A549 (cell line): Measurements from ENCODE around the gene LDHAL6B.

Source experiments
- CEBPB ChIP-seq, 2 experiments: fragments of >200 bp in 1 of 2; sonication (Bioruptor Twin) in 1 of 2; formaldehyde crosslinking in 1 of 2; IDR thresholded peaks; 2 replicates each; pipeline ENCODE4 v1.6.1; 2012 to 2016
- EHMT2 ChIP-seq: fragments of 200-600 bp; sonication (generic); IDR thresholded peaks from 2 replicates; pipeline ENCODE4 v1.6.1; 2016; ENCODE audit warnings: antibody characterized with exemption, low read depth, mild to moderate bottlenecking, moderate library complexity
- JUNB ChIP-seq: fragments of >200 bp; sonication (Bioruptor Twin); formaldehyde crosslinking; IDR thresholded peaks from 2 replicates; pipeline ENCODE4 v1.6.1; 2016
- KDM5A ChIP-seq: fragments of 200-600 bp; sonication (generic); IDR thresholded peaks from 2 replicates; pipeline ENCODE4 v1.6.1; 2016; ENCODE audit warnings: antibody characterized with exemption, mild to moderate bottlenecking
- MAFK ChIP-seq: fragments of 450-650 bp; IDR thresholded peaks from 2 replicates; pipeline ENCODE4 v1.6.1; 2014; ENCODE audit not compliant: partially characterized antibody
- MAZ ChIP-seq: fragments of 150-350 bp; IDR thresholded peaks from 2 replicates; pipeline ENCODE4 v1.6.1; 2014; ENCODE audit warnings: antibody characterized with exemption, low read depth, low read length, borderline replicate concordance
- NR3C1 ChIP-seq: fragments of >200 bp; sonication (Bioruptor Twin); formaldehyde crosslinking; IDR thresholded peaks from 3 replicates; pipeline ENCODE4 v1.6.1; 2017
- POLR2A ChIP-seq: IDR thresholded peaks from 2 replicates; pipeline ENCODE4 v1.6.1; 2012; ENCODE audit warnings: mild to moderate bottlenecking, low read length
- POLR2AphosphoS2 ChIP-seq: conservative IDR thresholded peaks from 2 replicates; pipeline ENCODE4 v1.6.1; 2012; ENCODE audit warnings: low read length, improper control_type of control experiment, inconsistent platforms
- RFX5 ChIP-seq: fragments of 450-650 bp; IDR thresholded peaks from 2 replicates; pipeline ENCODE4 v1.7.1; 2014; ENCODE audit warnings: antibody characterized with exemption, mild to moderate bottlenecking, moderate library complexity
- SMC3 ChIP-seq: fragments of >200 bp; sonication (Bioruptor Twin); formaldehyde crosslinking; IDR thresholded peaks from 3 replicates; pipeline ENCODE4 v1.6.1; 2018; ENCODE audit warnings: inconsistent platforms
- TF ChIP-seq, protein P1 (sequence below): fragments of 250-450 bp; sonication (Bioruptor Pico); IDR thresholded peaks from 2 replicates; pipeline ENCODE4 v1.5.0; 2021; ENCODE audit warnings: mild to moderate bottlenecking, moderate library complexity, borderline replicate concordance
- TF ChIP-seq, protein P2 (sequence below): fragments of >200 bp; sonication (Bioruptor Twin); formaldehyde crosslinking; IDR thresholded peaks from 3 replicates; pipeline ENCODE4 v1.5.1; 2016
- TF ChIP-seq, protein P3 (sequence below): fragments of 450-650 bp; IDR thresholded peaks from 2 replicates; pipeline ENCODE4 v1.6.1; 2014; ENCODE audit warnings: antibody characterized with exemption

DNA sequence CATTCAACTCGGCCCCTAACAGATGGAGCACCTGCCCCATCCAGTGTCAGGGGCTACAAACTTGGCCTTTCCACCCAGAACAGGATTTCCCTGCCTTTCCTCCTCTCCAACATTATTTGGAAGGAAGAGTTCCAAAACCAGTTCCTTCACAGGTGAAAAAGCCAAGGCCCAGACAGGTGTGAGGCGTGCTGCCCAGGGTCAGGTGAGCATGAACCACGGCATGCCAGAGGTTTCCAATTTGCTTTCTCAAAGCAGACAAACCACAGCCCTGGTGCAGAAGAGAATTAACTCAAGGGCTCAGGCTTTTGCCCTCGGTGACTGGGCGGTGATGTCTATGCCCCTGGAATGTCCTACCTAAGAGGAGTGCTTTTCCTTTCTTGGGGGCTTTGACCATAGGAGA lies 43.2 kb downstream of the LDHAL6B start:
- no peak for TF ChIP-seq POLR2AphosphoS2
- TF ChIP-seq, protein P1, sequence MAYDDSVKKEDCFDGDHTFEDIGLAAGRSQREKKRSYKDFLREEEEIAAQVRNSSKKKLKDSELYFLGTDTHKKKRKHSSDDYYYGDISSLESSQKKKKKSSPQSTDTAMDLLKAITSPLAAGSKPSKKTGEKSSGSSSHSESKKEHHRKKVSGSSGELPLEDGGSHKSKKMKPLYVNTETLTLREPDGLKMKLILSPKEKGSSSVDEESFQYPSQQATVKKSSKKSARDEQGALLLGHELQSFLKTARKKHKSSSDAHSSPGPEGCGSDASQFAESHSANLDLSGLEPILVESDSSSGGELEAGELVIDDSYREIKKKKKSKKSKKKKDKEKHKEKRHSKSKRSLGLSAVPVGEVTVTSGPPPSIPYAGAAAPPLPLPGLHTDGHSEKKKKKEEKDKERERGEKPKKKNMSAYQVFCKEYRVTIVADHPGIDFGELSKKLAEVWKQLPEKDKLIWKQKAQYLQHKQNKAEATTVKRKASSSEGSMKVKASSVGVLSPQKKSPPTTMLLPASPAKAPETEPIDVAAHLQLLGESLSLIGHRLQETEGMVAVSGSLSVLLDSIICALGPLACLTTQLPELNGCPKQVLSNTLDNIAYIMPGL (CRISPR knock-in tag), result no peak
- no peak for TF ChIP-seq EHMT2
- TF ChIP-seq, protein P2, sequence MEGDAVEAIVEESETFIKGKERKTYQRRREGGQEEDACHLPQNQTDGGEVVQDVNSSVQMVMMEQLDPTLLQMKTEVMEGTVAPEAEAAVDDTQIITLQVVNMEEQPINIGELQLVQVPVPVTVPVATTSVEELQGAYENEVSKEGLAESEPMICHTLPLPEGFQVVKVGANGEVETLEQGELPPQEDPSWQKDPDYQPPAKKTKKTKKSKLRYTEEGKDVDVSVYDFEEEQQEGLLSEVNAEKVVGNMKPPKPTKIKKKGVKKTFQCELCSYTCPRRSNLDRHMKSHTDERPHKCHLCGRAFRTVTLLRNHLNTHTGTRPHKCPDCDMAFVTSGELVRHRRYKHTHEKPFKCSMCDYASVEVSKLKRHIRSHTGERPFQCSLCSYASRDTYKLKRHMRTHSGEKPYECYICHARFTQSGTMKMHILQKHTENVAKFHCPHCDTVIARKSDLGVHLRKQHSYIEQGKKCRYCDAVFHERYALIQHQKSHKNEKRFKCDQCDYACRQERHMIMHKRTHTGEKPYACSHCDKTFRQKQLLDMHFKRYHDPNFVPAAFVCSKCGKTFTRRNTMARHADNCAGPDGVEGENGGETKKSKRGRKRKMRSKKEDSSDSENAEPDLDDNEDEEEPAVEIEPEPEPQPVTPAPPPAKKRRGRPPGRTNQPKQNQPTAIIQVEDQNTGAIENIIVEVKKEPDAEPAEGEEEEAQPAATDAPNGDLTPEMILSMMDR, result no peak
- TF ChIP-seq MAFK, result no peak
- TF ChIP-seq, protein P3, sequence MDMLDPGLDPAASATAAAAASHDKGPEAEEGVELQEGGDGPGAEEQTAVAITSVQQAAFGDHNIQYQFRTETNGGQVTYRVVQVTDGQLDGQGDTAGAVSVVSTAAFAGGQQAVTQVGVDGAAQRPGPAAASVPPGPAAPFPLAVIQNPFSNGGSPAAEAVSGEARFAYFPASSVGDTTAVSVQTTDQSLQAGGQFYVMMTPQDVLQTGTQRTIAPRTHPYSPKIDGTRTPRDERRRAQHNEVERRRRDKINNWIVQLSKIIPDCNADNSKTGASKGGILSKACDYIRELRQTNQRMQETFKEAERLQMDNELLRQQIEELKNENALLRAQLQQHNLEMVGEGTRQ, result no peak
- no peak for TF ChIP-seq RFX5
- no peak for TF ChIP-seq POLR2A
- no peak for TF ChIP-seq SMC3
- TF ChIP-seq CEBPB (IDR thresholded peaks at IDR 0.05), result no peak
- TF ChIP-seq MAZ, result no peak
- TF ChIP-seq JUNB, result no peak
- TF ChIP-seq KDM5A, result no peak
- no peak for TF ChIP-seq NR3C1
